ENCODE measurements around the gene CC2D2A.

Gene CC2D2A

GRCh38 chr4:15575966-15576365 is 106.3 kb downstream of the CC2D2A start:
- TF ChIP-seq TOX (CRISPR knock-in tag; IDR thresholded peaks at IDR 0.05; ENCODE audit: borderline replicate concordance) (no peak), PATZ1 (CRISPR knock-in tag; IDR thresholded peaks at IDR 0.05; ENCODE audit: borderline replicate concordance) (no peak), ARNTL (CRISPR knock-in tag; IDR thresholded peaks at IDR 0.05; ENCODE audit: borderline replicate concordance, low read depth) (no peak), CSDC2 (CRISPR knock-in tag; IDR thresholded peaks at IDR 0.05) (no peak), OSR1 (CRISPR knock-in tag; IDR thresholded peaks at IDR 0.05) (no peak), ZFP30 (CRISPR knock-in tag; IDR thresholded peaks at IDR 0.05) (no peak)
- no peak for ATAC-seq

GRCh38 chr4:15577508-15577907 is 107.8 kb downstream of the CC2D2A start:
- TF ChIP-seq ZNF8 (CRISPR knock-in tag; IDR thresholded peaks at IDR 0.05) (no peak), ZFP30 (CRISPR knock-in tag; IDR thresholded peaks at IDR 0.05) (no peak), BACH2 (CRISPR knock-in tag; IDR thresholded peaks at IDR 0.05; ENCODE audit: borderline replicate concordance) (no peak), ARNTL (CRISPR knock-in tag; IDR thresholded peaks at IDR 0.05; ENCODE audit: borderline replicate concordance, low read depth) (no peak), SNAI2 (CRISPR knock-in tag; IDR thresholded peaks at IDR 0.05) (no peak), GLIS3 (CRISPR knock-in tag; IDR thresholded peaks at IDR 0.05) (no peak), ZNF70 (CRISPR knock-in tag; IDR thresholded peaks at IDR 0.05) (no peak), PATZ1 (CRISPR knock-in tag; IDR thresholded peaks at IDR 0.05; ENCODE audit: borderline replicate concordance) (no peak), POU6F1 (CRISPR knock-in tag; IDR thresholded peaks at IDR 0.05; ENCODE audit: borderline replicate concordance, low read depth) (no peak), ZC3H10 (CRISPR knock-in tag; IDR thresholded peaks at IDR 0.05) (no peak), CSDC2 (CRISPR knock-in tag; IDR thresholded peaks at IDR 0.05) (no peak), ZFP3 (CRISPR knock-in tag; IDR thresholded peaks at IDR 0.05) (no peak), OSR1 (CRISPR knock-in tag; IDR thresholded peaks at IDR 0.05) (no peak), TSHZ2 (CRISPR knock-in tag; IDR thresholded peaks at IDR 0.05) (no peak), ESRRG (CRISPR knock-in tag; IDR thresholded peaks at IDR 0.05) (no peak), CREB5 (CRISPR knock-in tag; IDR thresholded peaks at IDR 0.05; ENCODE audit: low read depth) (no peak), TCF4 (CRISPR knock-in tag; IDR thresholded peaks at IDR 0.05; ENCODE audit: borderline replicate concordance) (no peak), ISL1 (CRISPR knock-in tag; IDR thresholded peaks at IDR 0.05) (no peak), PPARA (CRISPR knock-in tag; IDR thresholded peaks at IDR 0.05; ENCODE audit: borderline replicate concordance) (no peak), TOX (CRISPR knock-in tag; IDR thresholded peaks at IDR 0.05; ENCODE audit: borderline replicate concordance) (no peak)
- no peak for ATAC-seq

- no peak for ATAC-seq
- no peak for TF ChIP-seq ZNF70 (CRISPR knock-in tag; IDR thresholded peaks at IDR 0.05)
- no peak for TF ChIP-seq ZNF565 (CRISPR knock-in tag; conservative IDR thresholded peaks at IDR 0.05; ENCODE audit: low read depth)
- TF ChIP-seq BACH2 (CRISPR knock-in tag; IDR thresholded peaks at IDR 0.05; ENCODE audit: borderline replicate concordance): no peak
- TF ChIP-seq TSHZ2 (CRISPR knock-in tag; IDR thresholded peaks at IDR 0.05): no peak
Measured at GRCh38 chr4:15584785-15585184, 115.1 kb downstream of the CC2D2A start.

Measured in SK-N-SH treated with all-trans-retinoic acid at 6 μM for 48 hours (cell line).